Mononuclear cell (primary cell): ENCODE measurements around the gene ACOT13. TPM values are rescaled to one million over a fixed set of nuclear protein-coding genes. Genes with fewer than 3 reads are reported as not detected.
"Not testable (repeated sequence)": the region's sequence is repeated elsewhere in the genome, so short reads cannot be mapped to it uniquely, and the experiment has no call there.

ENCODE experiments used
- H3K27me3 ChIP-seq: 2 replicates; pipeline ENCODE4 v1.6.0; 2011; ENCODE audit warnings: low read length, control low read depth; ENCODE audit not compliant: insufficient read depth
- H3K4me1 ChIP-seq: 2 replicates; pipeline ENCODE4 v1.5.1; 2011; ENCODE audit warnings: mild to moderate bottlenecking, low read length, control low read depth; ENCODE audit not compliant: insufficient read depth
- H3K4me3 ChIP-seq: 2 replicates; pipeline ENCODE4 v1.5.1; 2011; ENCODE audit warnings: mild to moderate bottlenecking, low read length, moderate library complexity
- H3K9me3 ChIP-seq: 2 replicates; pipeline ENCODE4 v1.5.1; 2011; ENCODE audit warnings: low read depth, mild to moderate bottlenecking, control low read depth, low read length
- total RNA-seq: library from RNA; depleted of rRNA; stranded (reverse); fragments of >200 nt; gene quantifications from one replicate; pipeline ENCODE4 v1.2.3, GENCODE V29; 2012

Gene ACOT13
- total RNA-seq, 1 donor: 0.31 TPM

DNA sequence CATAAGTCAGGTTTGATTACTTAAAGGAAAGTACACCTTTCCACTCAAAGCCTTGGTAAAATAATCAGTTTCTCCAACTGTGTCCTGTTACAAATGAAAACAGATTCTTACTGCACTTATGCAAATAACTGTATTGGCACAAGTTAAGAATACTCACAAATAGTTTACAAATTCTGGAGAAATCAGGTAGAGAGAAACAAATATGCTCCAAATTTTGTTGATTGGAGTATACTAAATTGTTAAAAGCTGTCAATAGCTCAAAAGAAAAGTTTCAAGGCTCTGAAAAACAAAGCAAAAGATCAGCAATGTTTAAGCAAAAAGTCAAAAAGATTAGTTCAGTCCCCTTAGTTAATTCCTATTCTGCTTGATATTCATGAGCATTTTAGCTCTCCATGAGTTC lies 3.6 kb downstream of the ACOT13 start:
- H3K4me3 ChIP-seq, H3K27me3 ChIP-seq, H3K9me3 ChIP-seq: not testable (repeated sequence)
- H3K4me1 ChIP-seq: peaks cover 26% of the 10 kb centered on the region

DNA sequence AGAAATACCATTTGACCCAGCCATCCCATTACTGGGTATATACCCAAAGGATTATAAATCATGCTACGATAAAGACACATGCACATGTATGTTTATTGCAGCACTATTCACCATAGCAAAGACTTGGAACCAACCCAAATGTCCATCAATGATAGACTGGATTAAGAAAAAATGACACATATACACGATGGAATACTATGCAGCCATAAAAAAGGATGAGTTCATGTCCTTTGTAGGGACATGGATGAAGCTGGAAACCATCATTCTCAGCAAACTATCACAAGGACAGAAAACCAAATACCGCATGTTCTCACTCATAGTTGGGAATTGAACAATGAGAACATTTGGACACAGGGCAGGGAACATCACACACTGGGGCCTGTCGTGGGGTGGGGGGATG lies 4.2 kb downstream of the ACOT13 start:
- H3K27me3 ChIP-seq: not testable (repeated sequence)

DNA sequence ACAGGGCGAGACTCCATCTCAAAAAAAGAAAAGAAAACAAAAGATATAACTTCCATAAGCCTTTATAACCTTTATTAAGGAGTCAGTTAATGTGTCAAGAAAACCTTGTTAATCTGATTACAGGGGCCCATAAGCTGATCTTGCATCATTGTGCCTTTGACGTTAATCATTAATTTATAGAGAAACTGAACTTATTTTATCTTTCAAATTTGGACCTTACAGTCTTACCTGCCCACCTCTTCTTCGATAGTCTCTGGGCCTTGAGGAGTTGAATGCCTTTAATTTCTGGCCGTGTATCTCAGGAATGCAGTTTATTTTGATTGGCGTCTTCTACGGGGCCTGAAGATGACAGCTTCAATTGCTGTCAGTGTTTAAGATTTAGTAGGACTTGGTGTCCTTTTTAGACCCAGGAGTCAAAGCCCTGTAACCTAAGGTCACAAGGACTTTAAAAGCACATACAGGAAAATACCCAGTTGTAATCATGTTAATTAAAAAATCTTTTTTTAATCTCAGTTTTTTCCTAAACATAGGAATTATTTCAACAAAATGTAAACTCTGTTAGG lies 5.8 kb downstream of the ACOT13 start:
- Histone ChIP-seq H3K4me3 (no peak overlapping the region), H3K9me3 (no peaks in the 10 kb centered on the region), H3K4me1 (peaks cover 12% of the 10 kb centered on the region), H3K27me3 (no peaks in the 10 kb centered on the region)

More for the DNA sequence above, 4.2 kb downstream of the ACOT13 start:
- not testable (repeated sequence) for H3K4me3 ChIP-seq, H3K9me3 ChIP-seq
- peaks cover 20% of the 10 kb centered on the region for H3K4me1 ChIP-seq

DNA sequence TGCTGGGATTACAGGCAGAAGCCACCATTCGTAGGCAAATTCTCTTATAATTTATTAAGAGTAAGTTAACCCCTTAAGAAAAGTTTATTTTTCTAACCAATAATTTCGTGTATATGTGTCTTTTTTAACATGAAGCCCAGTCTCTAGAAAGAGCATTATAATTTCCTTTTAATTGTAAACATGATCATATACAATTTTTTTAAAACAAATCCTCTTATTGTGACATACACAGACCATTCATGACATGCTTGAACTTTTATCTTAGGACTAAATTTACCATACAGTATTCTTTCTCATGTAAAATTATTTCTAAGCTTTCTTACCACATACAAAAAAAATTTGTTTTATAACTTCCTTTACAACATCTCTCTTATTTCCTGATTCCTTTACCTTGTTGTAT lies 6.7 kb downstream of the ACOT13 start:
- peaks cover 3% of the 10 kb centered on the region for H3K4me1 ChIP-seq
- no peaks in the 10 kb centered on the region for H3K9me3 ChIP-seq
- H3K27me3 ChIP-seq: no peaks in the 10 kb centered on the region
- no peak overlapping the region for H3K4me3 ChIP-seq

DNA sequence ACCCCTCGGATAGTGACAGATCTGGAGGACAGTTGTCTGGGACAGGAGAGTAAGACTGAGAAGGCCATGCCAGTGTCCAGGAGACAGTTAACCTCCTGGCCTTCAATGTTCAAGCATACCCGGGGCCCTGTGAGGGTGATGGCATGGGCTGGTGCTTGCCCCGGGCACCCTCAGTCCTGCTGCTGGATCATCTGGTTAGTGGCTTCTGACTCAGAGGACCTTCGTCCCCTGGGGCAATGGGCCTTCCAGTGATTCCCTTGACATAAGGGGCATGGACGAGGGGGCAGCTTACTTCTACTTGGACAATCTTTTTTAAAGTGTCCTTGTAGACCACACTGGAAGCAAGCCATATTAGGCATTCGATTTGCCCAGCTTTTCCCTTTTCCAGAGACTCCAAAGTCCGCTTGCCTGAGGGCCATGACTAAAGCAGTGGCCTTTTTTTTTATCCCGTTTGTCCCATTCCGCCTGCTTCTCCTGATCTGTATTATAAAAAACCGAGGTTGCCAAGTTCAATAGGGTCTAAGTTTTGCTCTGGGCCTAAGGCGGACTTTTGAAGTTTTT lies 12.0 kb downstream of the ACOT13 start:
- not testable (repeated sequence) for H3K4me1 ChIP-seq, H3K4me3 ChIP-seq, H3K9me3 ChIP-seq, H3K27me3 ChIP-seq

DNA sequence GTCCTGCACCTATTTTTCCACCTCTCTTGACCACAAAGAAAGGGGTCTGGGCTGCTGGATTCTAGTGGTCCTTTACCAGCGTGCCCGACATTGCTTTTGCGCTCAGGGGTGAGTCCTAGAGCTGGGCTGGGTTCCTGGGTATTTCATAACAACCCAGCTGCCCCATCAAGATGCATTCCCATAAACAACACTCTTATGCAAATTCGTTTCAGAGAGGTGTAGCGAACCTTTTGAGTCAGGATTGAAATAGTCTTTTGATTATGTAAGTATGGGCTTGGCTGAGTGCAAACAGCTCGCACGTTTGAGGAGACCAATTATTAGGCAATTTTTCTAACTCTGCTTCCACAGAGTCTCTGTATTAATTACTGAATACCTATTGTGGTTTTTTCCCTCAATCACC lies 13.7 kb downstream of the ACOT13 start:
- no peak overlapping the region for H3K4me3 ChIP-seq
- no peaks in the 10 kb centered on the region for H3K4me1 ChIP-seq
- H3K9me3 ChIP-seq: no peaks in the 10 kb centered on the region
- H3K27me3 ChIP-seq: no peaks in the 10 kb centered on the region

DNA sequence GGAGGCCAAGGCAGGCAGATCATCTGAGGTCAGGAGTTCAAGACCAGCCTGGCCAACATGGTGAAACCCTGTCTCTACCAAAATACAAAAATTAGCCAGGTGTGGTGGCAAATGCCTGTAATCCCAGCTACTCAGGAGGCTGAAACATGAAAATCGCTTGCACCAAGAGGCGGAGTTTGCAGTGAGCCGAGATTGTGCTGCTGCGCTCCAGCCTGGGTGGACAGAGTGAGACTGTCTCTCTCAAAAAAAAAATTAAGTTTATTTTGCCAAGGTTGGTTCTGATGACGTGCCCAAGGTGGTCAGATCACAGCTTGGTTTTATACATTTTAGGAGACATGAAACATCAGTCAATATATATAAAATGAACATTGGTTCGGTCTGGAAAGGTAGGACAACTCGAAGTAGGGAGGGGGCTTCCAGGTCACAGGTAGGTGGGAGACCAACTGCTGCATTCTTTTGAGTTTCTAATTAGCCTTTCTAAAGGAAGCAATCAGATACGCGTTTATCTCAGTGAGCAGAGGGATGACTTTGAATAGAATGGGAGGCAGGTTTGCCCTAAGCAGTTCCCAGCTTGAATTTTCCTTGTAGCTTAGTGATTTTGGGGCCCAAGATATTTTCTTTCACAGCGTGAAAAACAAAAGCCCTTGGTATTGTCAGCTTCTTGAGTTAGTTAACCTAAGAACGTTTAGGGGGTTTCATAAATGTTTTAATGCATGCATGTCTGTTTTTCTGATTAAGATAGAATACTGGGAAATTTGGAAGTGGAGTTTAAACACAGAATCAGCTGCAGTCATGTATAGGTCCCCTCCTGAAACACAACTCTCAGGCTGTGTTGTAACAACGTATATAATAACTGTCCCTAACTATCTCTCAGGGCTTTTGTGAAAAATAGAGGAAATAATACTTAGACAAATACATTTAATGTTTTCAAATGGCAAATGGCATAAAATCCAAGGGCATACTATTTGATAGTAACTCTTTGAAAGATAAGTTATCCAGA lies 16.7 kb downstream of the ACOT13 start:
- no peaks in the 10 kb centered on the region for H3K9me3 ChIP-seq
- no peaks in the 10 kb centered on the region for H3K27me3 ChIP-seq
- no peak overlapping the region for H3K4me3 ChIP-seq
- peaks cover 6% of the 10 kb centered on the region for H3K4me1 ChIP-seq

DNA sequence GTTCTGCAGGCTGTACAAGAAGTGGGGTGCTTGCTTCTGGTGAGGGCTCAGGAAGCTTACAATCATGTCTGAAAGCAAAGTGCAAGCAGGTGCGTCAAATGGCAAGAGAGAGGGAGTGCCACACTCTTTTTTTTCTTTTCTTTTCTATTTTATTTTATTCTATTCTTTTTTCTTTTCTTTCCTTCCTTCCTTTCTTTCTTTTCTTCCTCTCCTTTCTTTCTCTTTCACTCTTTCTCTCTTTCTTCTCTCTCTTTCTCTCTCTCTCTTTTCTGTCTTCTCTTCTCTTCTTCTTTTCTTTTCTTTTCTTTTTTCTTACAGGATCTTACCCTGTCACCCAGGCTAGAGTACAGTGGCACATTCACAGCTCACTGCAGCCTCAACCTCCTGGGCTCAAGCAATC lies 19.5 kb downstream of the ACOT13 start:
- Histone ChIP-seq H3K27me3 (no peaks in the 10 kb centered on the region), H3K4me3 (no peak overlapping the region)

DNA sequence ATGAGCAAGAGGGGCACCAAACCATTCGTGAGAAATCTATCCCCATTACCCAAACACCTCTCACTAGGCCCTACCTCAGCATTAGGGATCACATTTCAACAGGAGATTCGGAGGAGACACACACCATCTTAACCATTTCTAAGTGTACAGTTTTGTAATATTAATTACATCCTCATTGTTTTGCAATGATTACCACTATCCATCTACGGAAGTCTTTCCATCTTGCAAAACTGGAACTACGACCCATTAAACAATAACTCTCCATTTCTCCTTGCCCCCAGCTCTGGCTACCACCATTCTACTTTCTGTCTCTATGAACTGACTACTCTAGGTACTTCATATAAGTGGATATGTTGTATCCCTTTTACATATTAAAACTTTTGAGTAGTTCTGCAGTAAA lies 20.1 kb downstream of the ACOT13 start:
- peaks cover 6% of the 10 kb centered on the region for H3K4me1 ChIP-seq
- H3K4me3 ChIP-seq: no peak overlapping the region
- H3K9me3 ChIP-seq: no peaks in the 10 kb centered on the region
- no peaks in the 10 kb centered on the region for H3K27me3 ChIP-seq

More for the DNA sequence above, 19.5 kb downstream of the ACOT13 start:
- H3K4me1 ChIP-seq: peaks cover 6% of the 10 kb centered on the region
- no peaks in the 10 kb centered on the region for H3K9me3 ChIP-seq

DNA sequence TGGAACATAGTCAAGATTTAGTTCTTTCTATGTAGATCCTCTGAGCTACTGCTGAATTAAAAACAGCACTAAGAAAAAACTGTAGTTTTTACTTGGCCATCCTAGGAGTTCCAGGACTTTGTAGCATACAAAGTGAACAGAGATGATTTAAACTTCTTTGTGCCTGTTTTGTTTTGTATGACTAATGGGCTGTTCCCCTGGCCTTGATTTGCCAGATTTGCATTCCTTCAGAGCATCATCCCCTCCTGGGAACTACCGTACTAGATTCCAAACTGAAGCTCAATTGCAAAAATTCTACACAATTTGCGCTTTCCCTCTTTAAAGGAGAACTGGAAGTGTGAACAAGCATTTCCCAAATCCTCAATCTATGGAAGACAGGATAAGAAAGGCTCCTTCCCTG lies 23.1 kb downstream of the ACOT13 start:
- H3K4me3 ChIP-seq: no peak overlapping the region
- H3K4me1 ChIP-seq: peaks cover 6% of the 10 kb centered on the region
- no peaks in the 10 kb centered on the region for H3K9me3 ChIP-seq
- no peaks in the 10 kb centered on the region for H3K27me3 ChIP-seq

DNA sequence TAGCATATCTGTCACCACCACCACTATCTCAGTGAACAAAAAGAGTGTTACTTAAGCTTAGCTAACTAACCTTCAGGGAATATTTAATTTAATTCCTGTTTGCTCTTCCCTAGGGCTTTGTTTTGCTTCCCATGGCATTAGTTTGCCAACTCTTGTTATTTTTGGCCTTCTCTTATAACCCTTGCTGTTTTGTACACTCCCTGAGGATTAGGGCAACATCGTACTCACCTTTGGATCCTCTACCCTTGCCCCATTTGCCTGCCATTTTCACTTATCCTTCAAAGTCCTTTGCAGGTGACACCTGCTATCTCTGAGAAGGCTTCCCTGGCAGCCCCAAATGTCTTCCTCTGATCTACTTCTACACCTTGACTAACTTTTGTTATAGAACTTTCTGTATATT lies 23.7 kb downstream of the ACOT13 start:
- H3K9me3 ChIP-seq: no peaks in the 10 kb centered on the region
- peaks cover 6% of the 10 kb centered on the region for H3K4me1 ChIP-seq
- no peak overlapping the region for H3K4me3 ChIP-seq
- no peaks in the 10 kb centered on the region for H3K27me3 ChIP-seq

DNA sequence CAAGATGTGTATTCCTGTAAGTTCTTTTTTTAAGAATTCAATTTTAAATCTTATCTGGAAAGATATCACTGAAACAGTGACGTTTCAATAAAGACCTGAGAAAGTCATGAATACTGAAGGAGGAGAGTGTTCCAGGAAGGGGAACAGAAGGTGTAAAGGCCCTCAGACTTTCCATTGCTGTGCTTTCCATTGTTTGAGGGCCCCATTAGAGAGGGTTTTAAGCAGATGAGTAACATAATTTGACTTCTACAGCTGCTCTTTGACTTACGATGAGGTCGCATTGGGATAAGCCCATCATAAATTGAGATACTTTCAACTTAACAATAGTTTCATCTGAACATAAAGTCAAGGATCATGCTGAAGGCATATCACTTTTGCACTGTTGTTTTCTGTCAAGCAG lies 24.7 kb downstream of the ACOT13 start:
- Histone ChIP-seq H3K4me1 (peaks cover 5% of the 10 kb centered on the region), H3K9me3 (no peaks in the 10 kb centered on the region), H3K4me3 (no peak overlapping the region), H3K27me3 (no peaks in the 10 kb centered on the region)

DNA sequence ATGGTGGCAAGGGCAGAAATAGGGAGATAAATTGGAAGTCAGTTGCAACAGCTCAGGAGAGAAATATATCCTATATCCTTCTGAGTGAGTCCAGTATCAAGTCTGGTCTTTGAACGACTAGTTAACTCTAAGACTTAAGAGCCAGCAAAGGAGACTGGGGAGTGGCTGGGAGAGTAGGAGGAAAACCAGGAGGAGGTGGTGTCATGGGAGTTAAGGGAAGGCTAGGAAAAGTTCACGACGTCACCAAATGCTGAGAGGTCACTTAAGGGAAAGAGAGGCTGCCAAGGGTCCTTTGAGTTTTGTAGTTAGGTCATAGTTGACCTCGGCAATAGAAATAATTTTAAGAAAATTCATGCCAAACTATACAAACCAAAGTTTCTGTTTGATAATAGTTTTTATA lies 25.1 kb downstream of the ACOT13 start:
- Histone ChIP-seq H3K4me3 (no peak overlapping the region), H3K9me3 (no peaks in the 10 kb centered on the region), H3K27me3 (no peaks in the 10 kb centered on the region), H3K4me1 (peaks cover under 1% of the 10 kb centered on the region)

DNA sequence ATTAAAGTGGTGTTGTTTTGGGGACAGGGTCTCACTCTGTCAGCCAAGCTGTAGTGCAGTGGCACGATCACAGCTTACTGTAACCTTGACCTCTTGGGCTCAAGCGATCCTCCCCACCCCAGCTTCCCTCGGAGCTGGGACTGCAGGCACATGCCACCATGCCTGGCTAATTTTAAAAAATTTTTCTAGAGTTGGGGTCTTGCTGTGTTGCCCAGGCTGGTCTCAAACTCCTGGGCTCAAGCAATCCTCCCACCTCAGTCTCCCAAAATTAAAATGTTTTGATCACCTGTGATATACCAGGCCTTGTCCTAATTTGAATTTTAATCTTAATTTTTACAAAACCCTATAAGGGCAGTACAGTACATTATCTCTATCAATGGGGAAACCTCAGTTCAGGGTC lies 25.5 kb downstream of the ACOT13 start:
- H3K27me3 ChIP-seq: no peaks in the 10 kb centered on the region
- no peaks in the 10 kb centered on the region for H3K9me3 ChIP-seq
- H3K4me3 ChIP-seq: no peak overlapping the region
- H3K4me1 ChIP-seq: no peaks in the 10 kb centered on the region

DNA sequence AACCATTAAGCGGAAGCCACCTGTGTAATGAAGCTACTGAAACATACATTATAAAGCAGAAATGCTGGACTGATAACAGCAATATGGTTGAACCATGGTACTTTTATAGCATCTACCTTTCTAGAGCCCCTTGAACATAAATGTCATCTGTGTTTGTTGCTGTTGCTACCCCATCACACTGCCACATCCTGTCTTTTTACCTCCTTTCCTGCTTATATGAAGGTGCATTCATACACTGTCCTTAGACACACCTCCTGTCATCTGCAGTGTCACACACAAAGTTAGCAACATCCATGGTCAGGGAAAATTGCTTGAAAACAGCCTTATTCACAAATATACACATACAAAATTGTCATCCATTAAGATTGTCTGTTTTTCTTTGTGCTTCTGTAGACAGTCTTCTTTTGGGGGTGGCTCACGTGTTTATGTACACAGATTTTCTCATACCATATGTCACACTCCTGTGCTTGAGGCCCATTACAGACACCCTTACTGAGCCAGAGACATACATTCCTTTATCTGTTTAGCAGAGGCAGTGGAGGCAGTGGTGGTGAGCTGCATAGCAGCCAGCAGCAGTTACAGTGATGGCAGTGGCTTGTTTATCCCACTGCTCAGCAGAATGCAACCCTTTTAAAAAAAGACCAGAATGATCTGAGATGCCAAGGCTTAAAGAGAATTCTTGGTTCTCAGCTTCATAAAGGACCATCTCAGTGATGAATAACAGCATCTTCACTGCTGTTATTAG lies 26.1 kb downstream of the ACOT13 start:
- no peak overlapping the region for H3K4me3 ChIP-seq
- H3K27me3 ChIP-seq: no peaks in the 10 kb centered on the region
- no peaks in the 10 kb centered on the region for H3K4me1 ChIP-seq
- no peaks in the 10 kb centered on the region for H3K9me3 ChIP-seq
